GM19463 (cell line): ENCODE data around the gene C1QL1.
"Not testable (repeated sequence)": the region's sequence is repeated elsewhere in the genome, so short reads cannot be mapped to it uniquely, and the experiment has no call there.

Experiments
- ATAC-seq: cut with Tn5 transposase; IDR thresholded peaks from one replicate; pipeline ENCODE4 v1.9.1; 2021; ENCODE audit warnings: mild to moderate bottlenecking, moderate library complexity; ENCODE audit not compliant: unreplicated experiment

Gene C1QL1

DNA sequence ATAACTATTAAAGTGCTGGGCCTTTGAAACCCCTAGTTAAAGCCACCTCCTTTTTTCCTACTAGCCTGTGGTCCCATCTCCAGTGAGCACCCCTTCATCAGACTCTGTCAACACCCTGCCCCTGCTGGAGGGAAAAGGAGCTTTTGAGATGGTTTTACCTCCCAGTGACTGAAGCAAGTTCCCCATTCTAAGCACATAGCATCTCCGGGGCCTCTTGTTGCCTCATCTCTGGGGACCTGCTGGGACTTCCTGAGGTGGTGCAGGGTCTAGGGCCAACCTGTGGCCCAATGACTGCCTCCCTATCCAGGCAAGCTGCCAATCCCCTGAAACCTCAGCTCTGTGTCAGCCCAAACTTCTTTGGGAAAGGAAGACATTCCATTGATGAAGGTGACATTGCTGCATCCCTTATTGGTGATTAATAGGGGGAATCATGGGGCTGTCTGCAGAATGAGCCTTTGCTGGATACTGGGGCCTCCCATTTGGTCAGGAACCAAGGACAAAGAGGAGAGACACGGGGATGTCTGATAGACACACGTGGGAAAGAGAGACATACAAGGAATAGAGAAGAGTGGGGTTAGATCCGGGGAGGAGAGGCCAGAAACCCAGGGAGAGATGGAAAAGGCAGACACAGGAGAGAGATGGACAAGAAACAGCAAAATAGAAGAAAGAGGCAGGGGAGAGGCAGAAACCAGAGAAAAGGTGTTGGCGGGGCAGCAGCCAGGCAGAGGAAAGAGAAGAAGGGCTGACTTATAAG, 2.4 kb downstream of the C1QL1 start:
- ATAC-seq: no peak

DNA sequence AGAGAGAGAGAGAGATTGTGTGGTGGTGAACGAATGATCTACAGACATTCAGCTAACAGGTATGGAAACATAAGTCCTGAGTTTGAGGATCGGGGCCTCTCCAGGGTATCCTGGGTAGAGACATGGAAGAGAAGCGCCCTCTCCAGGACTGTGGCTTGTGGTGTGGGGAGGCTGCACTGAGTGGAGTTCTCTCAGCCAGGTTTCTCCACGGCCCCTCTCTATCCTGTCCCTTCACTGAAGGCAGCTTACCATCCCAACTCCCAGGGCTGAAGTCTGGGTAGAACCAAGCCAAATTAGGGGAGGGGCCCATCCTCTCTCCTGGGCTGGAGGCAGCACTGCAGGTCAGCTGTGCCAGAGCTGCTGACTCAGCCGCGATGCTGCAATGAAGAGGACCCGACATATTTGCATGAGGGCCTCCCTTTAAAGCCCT, 6.2 kb downstream of the C1QL1 start:
- ATAC-seq: no peak

DNA sequence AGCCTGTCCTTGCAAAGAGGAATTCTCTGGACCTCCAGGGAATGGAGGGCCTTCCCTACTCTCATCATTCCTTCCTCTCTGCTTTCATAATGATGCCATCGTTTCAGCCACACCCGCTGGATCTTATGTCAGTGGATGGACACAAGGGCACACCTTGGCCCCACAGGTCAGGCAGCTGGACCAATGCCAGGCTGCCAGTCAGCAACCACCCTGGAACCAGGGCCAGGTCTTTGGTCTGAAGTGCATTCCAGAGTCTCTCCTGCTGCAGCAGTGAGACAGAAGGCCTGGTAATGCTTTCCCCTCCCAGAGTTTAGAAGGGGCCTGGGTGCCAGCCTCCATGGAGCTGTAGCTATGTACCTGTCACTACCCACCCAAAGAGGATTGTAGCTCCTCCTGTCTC, 7.4 kb downstream of the C1QL1 start:
- no peak for ATAC-seq

DNA sequence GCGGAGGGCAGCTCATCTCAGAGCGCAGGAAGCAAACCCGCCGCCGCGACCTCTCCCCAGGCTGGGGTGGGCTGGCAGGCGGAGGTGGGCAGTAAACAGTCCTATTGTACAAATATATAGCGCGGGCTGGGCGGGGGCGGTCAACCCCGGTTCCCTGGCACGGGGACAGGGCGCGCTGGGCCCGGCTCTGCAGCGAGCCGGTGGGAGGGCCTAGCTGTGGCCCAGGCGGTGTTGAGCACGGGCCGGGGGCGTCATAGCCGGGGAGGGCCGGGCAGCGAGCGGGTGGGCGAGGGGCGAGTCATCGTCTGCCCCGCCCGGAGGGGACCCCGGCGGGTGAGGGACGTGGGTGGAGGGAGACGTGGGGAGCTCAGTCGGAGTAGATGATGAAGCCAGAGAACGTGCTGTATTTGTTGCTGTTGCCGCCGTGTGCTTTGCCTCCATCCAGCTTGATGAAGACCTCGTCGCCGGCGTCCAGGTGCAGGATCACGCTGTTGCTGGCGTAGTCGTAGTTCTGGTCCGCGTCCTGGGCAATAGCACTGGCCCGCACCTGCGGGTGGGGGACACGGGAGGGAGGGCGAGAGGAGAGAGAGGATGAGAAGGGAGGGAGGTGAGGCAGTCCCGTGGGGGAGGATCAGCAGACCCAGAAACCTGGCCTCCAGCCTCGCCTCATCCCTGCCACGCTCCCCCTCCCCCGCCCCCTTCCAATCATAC, 8.1 kb downstream of the C1QL1 start:
- no peak for ATAC-seq

DNA sequence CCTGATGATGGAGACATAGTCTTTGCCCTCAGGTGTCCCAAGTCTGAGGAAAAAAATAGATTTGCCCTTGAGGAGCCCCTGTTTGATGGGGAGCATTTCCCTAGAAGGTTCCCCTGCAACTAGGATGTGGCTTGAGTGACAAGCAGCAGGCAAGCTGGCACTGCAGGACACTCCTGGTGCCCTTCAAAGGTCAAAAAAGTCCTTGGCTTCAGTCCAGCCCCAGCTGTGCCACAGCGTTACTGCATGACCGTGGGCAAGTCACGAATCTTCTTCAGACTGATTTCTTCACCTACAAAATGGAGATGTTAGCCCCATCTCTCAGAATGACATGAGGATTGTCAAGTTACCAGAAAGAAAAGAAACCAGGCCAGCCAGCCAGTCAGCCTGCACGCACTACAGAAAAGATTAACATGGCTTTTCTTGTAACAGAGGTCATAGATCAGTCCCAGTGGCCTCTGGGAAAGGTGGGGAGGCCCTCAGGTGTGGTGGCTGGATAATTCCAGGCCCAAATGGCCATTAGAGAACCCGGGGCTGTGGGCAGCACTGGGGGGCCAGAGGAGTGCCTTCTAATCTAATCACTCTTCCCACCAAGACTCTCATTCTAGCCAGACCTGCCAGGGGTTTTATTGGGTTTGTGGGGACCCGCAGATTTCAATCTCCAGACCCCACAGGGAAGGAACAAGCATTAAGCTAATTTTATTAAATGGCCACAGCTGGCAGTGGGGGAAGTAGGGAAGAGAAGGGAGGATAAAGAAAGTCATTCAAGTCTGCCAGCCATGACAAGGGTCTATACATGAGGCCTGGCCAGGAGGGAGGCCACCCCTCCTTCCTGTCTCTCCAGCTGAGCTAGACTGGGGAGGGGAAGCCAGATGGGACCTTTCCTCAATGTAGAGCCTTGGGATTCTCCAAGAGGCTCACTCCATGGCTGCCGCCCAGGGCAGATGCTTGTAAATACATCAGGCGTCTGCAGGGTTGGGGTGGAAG, 10.8 kb downstream of the C1QL1 start:
- no peak for ATAC-seq

GRCh38 chr17:44955674-44956425, 12.3 kb downstream of the C1QL1 start:
- ATAC-seq: no peak

DNA sequence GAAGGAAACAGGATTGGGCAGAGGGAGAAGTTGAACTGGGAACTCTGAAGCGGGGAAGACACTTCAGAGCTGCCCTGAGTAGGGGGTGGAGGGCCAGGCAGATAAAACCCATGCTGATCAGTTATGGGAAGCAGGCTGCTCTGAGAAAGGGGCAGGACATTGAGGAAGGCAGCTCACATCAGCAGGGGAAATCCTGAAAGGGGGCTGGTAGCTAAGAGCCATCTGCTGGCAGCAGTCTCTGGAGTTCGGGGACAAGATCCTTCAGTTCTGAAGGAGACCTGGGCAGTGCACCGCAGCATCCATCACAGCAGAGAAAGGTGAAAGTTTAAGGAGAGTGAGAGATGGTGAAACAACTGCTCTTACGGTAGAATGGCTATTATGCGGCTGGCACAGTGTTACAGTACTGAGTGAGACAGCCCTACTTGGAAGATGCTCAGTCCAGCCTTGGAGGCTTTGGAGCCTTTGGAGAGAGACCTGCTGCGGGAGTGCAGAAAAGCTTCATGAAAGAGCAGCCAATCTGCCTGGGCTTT, 15.1 kb downstream of the C1QL1 start:
- no peak for ATAC-seq

- ATAC-seq: no peak
Observed at GRCh38 chr17:44948315-44948795, 19.7 kb downstream of the C1QL1 start.

- peak; percentile 95 for ATAC-seq
Observed at GRCh38 chr17:44947461-44948314, 20.4 kb downstream of the C1QL1 start, which contains the start of gene KIF18B. Gene KIF18B (minus strand): TSS chr17:44947773. CDS start chr17:44936344, 11,429 bp downstream.

DNA sequence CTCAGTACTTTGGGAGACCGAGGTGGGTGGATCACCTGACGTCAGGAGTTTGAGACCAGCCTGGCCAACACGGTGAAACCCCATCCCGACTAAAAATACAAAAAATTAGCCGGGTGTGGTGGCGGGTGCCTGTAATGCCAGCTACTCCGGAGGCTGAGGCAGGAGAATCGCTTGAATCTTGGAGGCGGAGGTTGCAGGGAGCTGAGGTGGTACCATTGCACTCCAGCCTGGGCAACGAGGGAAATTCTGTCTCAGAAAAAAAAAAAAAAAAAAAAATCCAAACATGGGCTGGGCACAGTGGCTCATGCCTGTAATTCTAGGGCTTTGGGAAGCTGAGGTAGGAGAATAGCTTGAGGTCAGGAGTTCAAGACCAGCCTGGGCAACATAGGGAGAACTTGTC, 22.5 kb downstream of the C1QL1 start:
- ATAC-seq: not testable (repeated sequence)

- no peak for ATAC-seq
Observed at GRCh38 chr17:44942456-44942855, 25.6 kb downstream of the C1QL1 start.

DNA sequence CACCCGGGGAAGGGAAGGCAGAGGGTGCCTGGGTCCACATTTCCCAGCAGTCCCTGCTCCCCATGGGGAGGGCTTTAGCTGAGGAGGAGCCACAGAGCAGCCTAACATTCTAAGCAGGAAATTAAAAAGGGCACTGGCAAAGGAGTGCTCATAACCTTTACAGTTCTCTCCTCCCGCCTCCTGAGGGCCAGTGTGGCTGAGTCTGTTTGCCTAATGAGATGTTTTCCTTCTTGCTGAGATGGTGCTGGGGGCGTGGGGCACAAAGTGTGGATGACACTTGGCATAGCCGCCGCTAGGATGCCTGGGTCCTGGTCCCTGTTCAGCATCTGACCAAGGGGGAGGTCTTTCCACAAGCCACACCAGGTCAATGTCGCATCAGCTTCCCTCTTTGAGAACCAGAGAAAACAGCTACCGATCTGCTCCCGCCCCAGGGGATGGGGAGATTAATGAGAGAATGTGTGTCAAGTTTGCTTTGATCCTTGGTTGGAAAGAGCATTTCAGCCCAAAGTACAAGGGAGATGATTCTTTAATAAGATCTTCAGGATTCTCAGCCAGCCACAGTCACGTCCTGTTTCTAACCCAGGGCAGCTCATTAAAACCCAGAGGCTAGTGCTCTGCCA, 26.3 kb downstream of the C1QL1 start:
- ATAC-seq: no peak

GRCh38 chr17:44940768-44941167, 27.3 kb downstream of the C1QL1 start:
- no peak for ATAC-seq

- ATAC-seq: no peak
Observed at GRCh38 chr17:44940317-44940716, 27.8 kb downstream of the C1QL1 start.

- ATAC-seq: no peak
Observed at GRCh38 chr17:44935116-44935515, 33.0 kb downstream of the C1QL1 start.

GRCh38 chr17:44934745-44935105, 33.4 kb downstream of the C1QL1 start:
- ATAC-seq: no peak

DNA sequence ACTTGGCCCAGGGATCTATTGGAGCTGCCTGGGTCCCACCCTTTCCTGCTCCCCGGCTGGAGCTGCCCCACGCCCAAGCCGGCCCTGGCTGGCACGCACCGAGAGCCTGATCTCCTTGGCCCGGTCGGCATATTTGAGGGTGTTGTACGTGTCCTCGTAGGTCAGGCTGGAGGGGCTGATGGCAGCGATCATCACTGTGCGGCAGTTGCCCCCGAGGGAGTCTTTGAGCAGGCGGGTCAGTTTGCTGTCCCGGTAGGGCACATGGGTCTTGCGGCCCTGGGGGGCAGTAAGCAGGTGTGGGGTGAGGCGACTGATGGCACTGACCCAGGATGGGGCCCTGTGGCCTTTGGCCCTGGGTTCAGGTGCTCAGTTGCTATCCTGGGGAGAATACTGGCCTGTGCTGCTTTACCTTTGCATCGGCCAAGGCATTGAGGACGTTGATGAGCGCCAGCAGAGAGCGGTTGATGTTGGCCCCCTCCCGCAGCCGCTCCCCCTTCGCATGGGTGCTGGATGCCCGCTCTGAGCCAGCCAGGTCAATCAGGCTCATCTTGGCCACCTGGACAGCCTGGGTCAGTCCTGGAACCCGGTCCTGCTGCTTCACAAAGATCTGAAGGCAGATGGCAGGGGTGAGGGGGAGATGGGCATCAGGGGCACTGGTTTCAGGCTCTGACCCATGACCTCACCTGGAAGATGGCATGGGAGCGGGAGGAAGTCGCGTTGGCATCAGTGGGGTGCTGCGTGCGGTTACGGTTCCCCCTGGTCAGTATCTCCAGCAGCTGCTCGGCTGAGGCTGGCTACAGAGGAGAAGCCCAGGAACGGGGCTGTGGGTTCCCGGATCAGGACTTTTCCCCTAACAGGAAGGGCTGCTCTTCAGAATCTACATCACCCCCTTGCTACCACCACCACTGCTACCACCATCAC, 34.0 kb downstream of the C1QL1 start:
- ATAC-seq: no peak

DNA sequence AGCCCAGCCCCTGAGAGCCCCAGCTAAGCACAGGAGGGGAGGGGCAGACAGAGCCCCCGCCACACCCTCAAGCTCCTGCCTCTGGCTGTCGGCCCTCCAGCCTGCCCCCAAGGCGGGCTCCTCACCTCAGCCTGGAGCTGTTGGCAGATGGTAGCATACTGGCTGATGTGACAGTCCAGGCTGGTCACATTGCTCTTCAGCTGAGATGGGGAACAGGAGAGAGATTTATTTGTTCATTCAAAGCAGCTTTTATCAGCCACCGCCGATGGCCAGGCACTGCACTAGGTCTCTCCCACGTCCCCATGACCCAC, 35.4 kb downstream of the C1QL1 start:
- no peak for ATAC-seq
